Lung microvascular endothelial cell (primary cell): Measurements from ENCODE around the gene ACAA2. TPM values are rescaled to one million over a fixed set of nuclear protein-coding genes. Genes with fewer than 3 reads are reported as not detected.

Experiments used
- DNase-seq, 2 donors: peaks; one replicate each; pipeline versions ENCODE4 v3.0.0 to v3.0.0-alpha.2; 2010; ENCODE audit warnings: low read depth in 2 of 2
- total RNA-seq: library from RNA; depleted of rRNA; stranded (reverse); fragments of >200 nt; gene quantifications from 2 replicates; pipeline ENCODE4 v1.2.1, GENCODE V29; 2014

Gene ACAA2
- total RNA-seq, 1 donor from 2014 or later: 13.5 TPM

GRCh38 chr18:49767111-49768050 is 46.0 kb downstream of the ACAA2 start:
- DNase-seq: no peak

GRCh38 chr18:49766646-49767045 is 46.7 kb downstream of the ACAA2 start:
- no peak for DNase-seq

GRCh38 chr18:49764032-49764431 is 49.3 kb downstream of the ACAA2 start:
- peak in 1 of 2 donors; percentile 49 for DNase-seq

GRCh38 chr18:49763590-49763989 is 49.7 kb downstream of the ACAA2 start:
- no peak for DNase-seq

GRCh38 chr18:49762191-49763077 is 50.9 kb downstream of the ACAA2 start:
- DNase-seq: no peak

- DNase-seq: no peak
These were observed 51.6 kb downstream of the ACAA2 start for GRCh38 chr18:49761771-49762170.

- DNase-seq: no peak
These were observed 55.1 kb downstream of the ACAA2 start for GRCh38 chr18:49758263-49758610.

GRCh38 chr18:49757513-49758262 is 55.6 kb downstream of the ACAA2 start:
- peak in 1 of 2 donors; percentile 22 for DNase-seq

GRCh38 chr18:49756671-49757362 is 56.5 kb downstream of the ACAA2 start:
- DNase-seq: no peak

- no peak for DNase-seq
These were observed 57.2 kb downstream of the ACAA2 start for GRCh38 chr18:49756135-49756534.

GRCh38 chr18:49755489-49755888 is 57.8 kb downstream of the ACAA2 start:
- DNase-seq: no peak

- no peak for DNase-seq
These were observed 58.5 kb downstream of the ACAA2 start for GRCh38 chr18:49754866-49755265.

- DNase-seq: no peak
These were observed 59.7 kb downstream of the ACAA2 start for GRCh38 chr18:49753643-49754042.

- DNase-seq: no peak
These were observed 61.3 kb downstream of the ACAA2 start for GRCh38 chr18:49752095-49752457.

GRCh38 chr18:49751427-49752094 is 61.8 kb downstream of the ACAA2 start:
- DNase-seq: no peak

GRCh38 chr18:49749563-49749962 is 63.8 kb downstream of the ACAA2 start:
- DNase-seq: no peak

GRCh38 chr18:49747876-49748275 is 65.5 kb downstream of the ACAA2 start:
- peak in 1 of 2 donors; percentile 73 for DNase-seq

- DNase-seq: peak in 1 of 2 donors; percentile 35
These were observed 68.0 kb downstream of the ACAA2 start for GRCh38 chr18:49745045-49746014.

GRCh38 chr18:49744376-49745008 is 68.8 kb downstream of the ACAA2 start:
- DNase-seq: no peak
